Activated B cell treated with CpG ODN at 0.5 μM for 24 hours (primary cell): Measurements from ENCODE around the gene FLNC. TPM values are rescaled to one million over a fixed set of nuclear protein-coding genes. Genes with fewer than 3 reads are reported as not detected.

ENCODE experiments used
- ATAC-seq: fragments of 200-7000 bp; cut with Tn5 transposase; one replicate; pipeline ENCODE4 v1.10.0; 2021; ENCODE audit warnings: low read depth, mild to moderate bottlenecking, moderate library complexity
- CTCF ChIA-PET: fragments of 350-600 bp; sonication (Branson Sonifier 250); formaldehyde crosslinking; loops from one replicate; lab custom pipeline; 2021; ENCODE audit warnings: antibody characterized with exemption; lab: Charles Lee
- POLR2A ChIA-PET: fragments of 350-600 bp; sonication (Branson Sonifier 250); formaldehyde crosslinking; loops from one replicate; lab custom pipeline; 2021; ENCODE audit warnings: antibody characterized with exemption; lab: Charles Lee
- DNase-seq: peaks from one replicate; pipeline ENCODE4 v3.0.0; 2022
- H3K27ac Mint-ChIP-seq: one replicate; pipeline ENCODE4 v1.8.0; 2020; ENCODE audit warnings: mixed read lengths
- H3K27me3 Mint-ChIP-seq: one replicate; pipeline ENCODE4 v1.8.0; 2021; ENCODE audit warnings: mixed read lengths
- H3K36me3 Mint-ChIP-seq: one replicate; pipeline ENCODE4 v1.8.0; 2021; ENCODE audit warnings: low read depth, mixed read lengths
- H3K4me1 Mint-ChIP-seq: one replicate; pipeline ENCODE4 v1.8.0; 2021; ENCODE audit warnings: mixed read lengths
- H3K4me3 Mint-ChIP-seq: one replicate; pipeline ENCODE4 v1.8.0; 2020; ENCODE audit warnings: mild to moderate bottlenecking, mixed read lengths
- H3K9me3 Mint-ChIP-seq: one replicate; pipeline ENCODE4 v1.8.0; 2020; ENCODE audit warnings: mixed read lengths
- intact Hi-C: fragments of 100-400 bp; cut with micrococcal nuclease; formaldehyde crosslinking; loops from one replicate; pipeline ENCODE4 v1.15.1; 2024
- total RNA-seq: library from RNA; stranded (reverse); gene quantifications from 2 replicates; pipeline ENCODE4 v1.2.3, GENCODE V29; 2022
- TF ChIP-seq, protein P1 (sequence below): fragments of 200-600 bp; IDR thresholded peaks from one replicate; pipeline ENCODE4 v1.8.0; 2022; ENCODE audit warnings: antibody characterized with exemption, mild to moderate bottlenecking

FLNC gene
- total RNA-seq, 1 donor from 2014 or later: not detected

DNA sequence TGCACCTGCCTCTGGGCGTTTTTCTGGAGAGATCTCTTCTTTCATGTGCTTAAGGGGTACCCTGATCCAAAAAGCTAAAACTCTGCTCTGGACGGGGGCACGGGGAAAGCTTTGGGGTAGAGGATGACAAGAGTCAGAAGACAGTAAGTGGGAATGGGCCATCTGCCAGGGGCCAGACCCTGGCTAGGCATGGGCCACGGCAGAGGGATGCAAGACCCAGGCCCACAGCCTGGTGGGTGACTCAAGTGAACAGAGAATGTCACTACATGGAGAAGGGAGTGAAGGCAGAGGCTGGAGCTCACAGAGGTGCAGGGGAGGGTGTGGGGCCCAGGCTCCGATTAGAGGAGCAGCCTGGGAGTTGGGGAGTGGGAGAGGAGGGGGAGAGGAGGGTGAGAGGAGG, 15.3 kb downstream of the FLNC start:
- TF ChIP-seq, protein P1, sequence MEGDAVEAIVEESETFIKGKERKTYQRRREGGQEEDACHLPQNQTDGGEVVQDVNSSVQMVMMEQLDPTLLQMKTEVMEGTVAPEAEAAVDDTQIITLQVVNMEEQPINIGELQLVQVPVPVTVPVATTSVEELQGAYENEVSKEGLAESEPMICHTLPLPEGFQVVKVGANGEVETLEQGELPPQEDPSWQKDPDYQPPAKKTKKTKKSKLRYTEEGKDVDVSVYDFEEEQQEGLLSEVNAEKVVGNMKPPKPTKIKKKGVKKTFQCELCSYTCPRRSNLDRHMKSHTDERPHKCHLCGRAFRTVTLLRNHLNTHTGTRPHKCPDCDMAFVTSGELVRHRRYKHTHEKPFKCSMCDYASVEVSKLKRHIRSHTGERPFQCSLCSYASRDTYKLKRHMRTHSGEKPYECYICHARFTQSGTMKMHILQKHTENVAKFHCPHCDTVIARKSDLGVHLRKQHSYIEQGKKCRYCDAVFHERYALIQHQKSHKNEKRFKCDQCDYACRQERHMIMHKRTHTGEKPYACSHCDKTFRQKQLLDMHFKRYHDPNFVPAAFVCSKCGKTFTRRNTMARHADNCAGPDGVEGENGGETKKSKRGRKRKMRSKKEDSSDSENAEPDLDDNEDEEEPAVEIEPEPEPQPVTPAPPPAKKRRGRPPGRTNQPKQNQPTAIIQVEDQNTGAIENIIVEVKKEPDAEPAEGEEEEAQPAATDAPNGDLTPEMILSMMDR: no peak
- CTCF ChIA-PET: no interaction called here
- H3K4me3 Mint-ChIP-seq: no peak overlapping the region
- H3K4me1 Mint-ChIP-seq: peaks cover 4% of the 10 kb centered on the region
- H3K36me3 Mint-ChIP-seq: no peaks in the 10 kb centered on the region
- peaks cover 2% of the 10 kb centered on the region for H3K27me3 Mint-ChIP-seq
- POLR2A ChIA-PET: no interaction called here
- ATAC-seq (no peak), DNase-seq (no peak)
- intact Hi-C loops: no loop called here
- no peaks in the 10 kb centered on the region for H3K9me3 Mint-ChIP-seq
- H3K27ac Mint-ChIP-seq: no peak overlapping the region

DNA sequence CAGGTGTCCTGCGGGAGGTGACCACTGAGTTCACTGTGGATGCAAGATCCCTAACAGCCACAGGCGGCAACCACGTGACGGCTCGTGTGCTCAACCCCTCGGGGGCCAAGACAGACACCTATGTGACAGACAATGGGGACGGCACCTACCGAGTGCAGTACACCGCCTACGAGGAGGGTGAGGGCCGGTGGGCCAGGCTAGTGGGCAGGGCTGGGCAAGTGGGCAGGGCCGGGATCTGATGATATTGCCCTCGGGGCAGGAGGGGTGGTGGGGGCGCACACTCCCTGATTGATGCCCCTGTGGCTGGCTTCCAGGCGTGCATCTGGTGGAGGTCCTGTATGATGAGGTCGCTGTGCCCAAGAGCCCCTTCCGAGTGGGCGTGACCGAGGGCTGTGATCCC, 15.8 kb downstream of the FLNC start:
- intact Hi-C loops: loop anchor here (2.0 kb wide), 1 partner anchor 17 kb away; the partner anchor contains the start of gene ATP6V1F
- H3K9me3 Mint-ChIP-seq: no peaks in the 10 kb centered on the region
- ATAC-seq (no peak), DNase-seq (no peak)
- H3K4me3 Mint-ChIP-seq: no peak overlapping the region
- CTCF ChIA-PET: no interaction called here
- POLR2A ChIA-PET: no interaction called here
- TF ChIP-seq, protein P1: no peak
- H3K4me1 Mint-ChIP-seq: peaks cover 4% of the 10 kb centered on the region
- peaks cover 2% of the 10 kb centered on the region for H3K27me3 Mint-ChIP-seq
- H3K36me3 Mint-ChIP-seq: no peaks in the 10 kb centered on the region
- no peak overlapping the region for H3K27ac Mint-ChIP-seq

DNA sequence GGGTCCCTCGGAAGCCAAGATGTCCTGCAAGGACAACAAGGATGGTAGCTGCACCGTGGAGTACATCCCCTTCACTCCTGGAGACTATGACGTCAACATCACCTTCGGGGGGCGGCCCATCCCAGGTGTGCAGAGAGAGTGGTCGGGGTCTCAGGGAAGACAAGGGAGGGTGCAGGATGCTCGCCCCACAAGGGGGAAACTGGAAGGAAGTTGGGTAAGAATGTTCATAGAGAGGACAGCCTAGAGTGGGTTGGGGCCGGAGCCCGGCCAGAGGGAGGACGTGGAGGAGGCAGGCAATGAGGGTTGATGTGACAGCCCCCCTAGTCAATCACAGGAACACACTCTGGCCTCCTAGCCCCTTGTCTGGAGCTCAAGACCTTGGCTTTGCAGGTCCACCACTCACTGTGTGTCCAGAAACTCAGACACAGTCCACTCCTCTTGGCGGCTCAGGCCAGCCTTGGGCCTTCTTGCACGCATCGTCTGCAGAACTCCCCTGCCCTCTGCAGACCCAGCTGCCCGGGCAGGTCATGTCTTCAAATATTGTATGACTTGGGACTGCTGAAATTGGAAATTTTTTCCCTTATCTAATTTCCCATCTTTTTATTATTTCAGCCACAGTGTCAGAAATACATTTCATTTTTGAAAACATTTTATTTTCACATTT, 16.7 kb downstream of the FLNC start:
- CTCF ChIA-PET: no interaction called here
- no peak overlapping the region for H3K27ac Mint-ChIP-seq
- H3K36me3 Mint-ChIP-seq: no peaks in the 10 kb centered on the region
- peaks cover 2% of the 10 kb centered on the region for H3K27me3 Mint-ChIP-seq
- H3K4me3 Mint-ChIP-seq: no peak overlapping the region
- TF ChIP-seq, protein P1: no peak
- ATAC-seq (no peak), DNase-seq (no peak)
- no peaks in the 10 kb centered on the region for H3K9me3 Mint-ChIP-seq
- peaks cover 2% of the 10 kb centered on the region for H3K4me1 Mint-ChIP-seq
- intact Hi-C loops: loop anchor here (2.0 kb wide), 1 partner anchor 16 kb away; the partner anchor contains the start of gene ATP6V1F
- POLR2A ChIA-PET: no interaction called here

DNA sequence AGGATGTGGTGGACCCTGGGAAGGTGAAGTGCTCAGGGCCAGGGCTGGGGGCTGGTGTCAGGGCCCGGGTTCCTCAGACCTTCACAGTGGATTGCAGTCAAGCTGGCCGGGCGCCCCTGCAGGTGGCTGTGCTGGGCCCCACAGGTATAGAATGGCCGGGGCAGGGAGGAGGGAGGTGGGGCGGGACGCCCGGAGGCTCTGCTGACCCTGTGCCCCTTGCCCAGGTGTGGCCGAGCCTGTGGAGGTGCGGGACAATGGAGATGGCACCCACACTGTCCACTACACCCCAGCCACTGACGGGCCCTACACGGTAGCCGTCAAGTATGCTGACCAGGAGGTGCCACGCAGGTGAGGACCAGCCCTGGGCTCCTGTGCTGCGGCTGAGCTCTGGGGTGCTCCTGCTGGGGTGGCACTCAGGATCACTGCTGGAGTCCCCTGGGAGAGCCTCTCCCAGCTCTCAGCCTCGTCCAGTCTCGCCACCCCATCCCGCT, 17.6 kb downstream of the FLNC start:
- ATAC-seq: no peak
- Mint-ChIP-seq H3K27ac (no peak overlapping the region), H3K9me3 (no peaks in the 10 kb centered on the region), H3K4me1 (no peaks in the 10 kb centered on the region), H3K27me3 (no peaks in the 10 kb centered on the region), H3K36me3 (no peaks in the 10 kb centered on the region), H3K4me3 (no peak overlapping the region)
- CTCF ChIA-PET: no interaction called here
- TF ChIP-seq, protein P1: no peak
- DNase-seq: no peak
- intact Hi-C loops: loop anchor here (2.0 kb wide), 1 partner anchor 15 kb away; the partner anchor contains the start of gene ATP6V1F
- POLR2A ChIA-PET: no interaction called here

DNA sequence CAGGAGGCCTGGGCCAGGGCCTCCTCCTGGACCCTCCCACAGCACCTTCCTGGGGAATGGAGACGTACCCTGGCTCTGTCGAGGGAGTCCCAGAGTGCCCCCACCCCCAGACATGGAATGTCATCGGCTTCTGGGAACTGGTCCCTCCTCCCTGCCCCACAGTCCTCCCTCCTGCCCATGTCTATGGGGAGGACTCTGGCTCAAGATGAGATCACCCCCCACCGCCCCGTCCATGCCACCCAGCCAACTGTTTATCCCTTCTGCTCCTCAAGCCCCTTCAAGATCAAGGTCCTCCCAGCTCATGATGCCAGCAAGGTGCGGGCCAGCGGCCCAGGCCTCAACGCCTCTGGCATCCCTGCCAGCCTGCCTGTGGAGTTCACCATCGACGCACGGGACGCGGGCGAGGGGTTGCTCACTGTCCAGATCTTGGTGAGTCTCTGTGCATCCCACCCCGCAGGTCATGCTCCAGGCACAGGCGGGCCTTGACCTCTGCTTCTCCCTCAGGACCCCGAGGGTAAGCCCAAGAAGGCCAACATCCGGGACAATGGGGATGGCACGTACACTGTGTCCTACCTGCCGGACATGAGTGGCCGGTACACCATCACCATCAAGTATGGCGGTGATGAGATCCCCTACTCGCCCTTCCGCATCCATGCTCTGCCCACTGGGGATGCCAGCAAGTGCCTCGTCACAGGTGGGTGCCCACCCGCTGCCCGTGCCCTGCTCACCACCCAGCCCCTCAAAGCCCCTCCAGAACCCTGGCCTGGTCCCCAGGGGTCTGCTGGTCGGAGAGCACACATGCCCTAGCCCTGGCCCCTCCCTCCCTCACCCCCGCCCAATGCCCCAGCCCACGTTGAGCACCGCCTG, 18.3 kb downstream of the FLNC start:
- no peak for ATAC-seq
- Mint-ChIP-seq H3K36me3 (no peaks in the 10 kb centered on the region), H3K4me1 (no peaks in the 10 kb centered on the region), H3K27ac (no peak overlapping the region), H3K9me3 (no peaks in the 10 kb centered on the region), H3K4me3 (no peak overlapping the region), H3K27me3 (peaks cover 5% of the 10 kb centered on the region)
- intact Hi-C loops: no loop called here
- POLR2A ChIA-PET: no interaction called here
- no peak for DNase-seq
- CTCF ChIA-PET: no interaction called here
- TF ChIP-seq, protein P1: no peak
